H1 (cell line): ENCODE data around the gene NKAIN2. TPM values are rescaled to one million over a fixed set of nuclear protein-coding genes. Genes with fewer than 3 reads are reported as not detected.

Experiments used
- BRCA1 ChIP-seq: IDR thresholded peaks from 2 replicates; pipeline ENCODE4 v1.6.1; 2012; ENCODE audit warnings: low read depth, low read length, improper control_type of control experiment
- CREB1 ChIP-seq: IDR thresholded peaks from 2 replicates; pipeline ENCODE4 v1.6.1; 2012; ENCODE audit warnings: inconsistent platforms
- TBP ChIP-seq: IDR thresholded peaks from 2 replicates; pipeline ENCODE4 v1.6.1; 2011; ENCODE audit warnings: low read depth, low read length, improper control_type of control experiment
- YY1 ChIP-seq: IDR thresholded peaks from 2 replicates; pipeline ENCODE4 v1.6.1; 2011; ENCODE audit warnings: low read depth, mild to moderate bottlenecking, low read length
- polyA plus RNA-seq, 7 experiments: library from polyadenylated mRNA; depleted of rRNA in 3 of 7; stranded (reverse) in 5 of 7; unstranded in 2 of 7; fragments of >200 nt in 5 of 7; fragments of 200-250 nt in 2 of 7; gene quantifications; 1 replicate in 5 of 7; 2 replicates in 1 of 7; 4 replicates in 1 of 7; pipeline versions ENCODE4 v1.2.1 to v1.2.3, GENCODE V29; 2011 to 2013; ENCODE audit warnings: missing spikeins in 2 of 7, mixed read lengths in 2 of 7
- total RNA-seq: library from RNA; stranded (reverse); fragmentation: NEBNext Ultra II Directional; extraction: Animal tissue kit (Norgen Biotek cat#: 25700); gene quantifications from 2 replicates; pipeline ENCODE4 v1.2.1, GENCODE V29; 2021
- TF ChIP-seq, protein P1 (sequence below): fragments of 300-600 bp; sonication (generic); IDR thresholded peaks from 2 replicates; pipeline ENCODE4 v1.7.1; 2012; ENCODE audit warnings: low read length, moderate library complexity, mild to moderate bottlenecking, inconsistent platforms; ENCODE audit not compliant: insufficient replicate concordance

Gene NKAIN2
- total and polyA plus RNA-seq, 2 of the 8 experiments (the other 6 are each of a cell fraction or from before 2014, with no cell fraction given): 0.20 to 0.34 TPM

DNA sequence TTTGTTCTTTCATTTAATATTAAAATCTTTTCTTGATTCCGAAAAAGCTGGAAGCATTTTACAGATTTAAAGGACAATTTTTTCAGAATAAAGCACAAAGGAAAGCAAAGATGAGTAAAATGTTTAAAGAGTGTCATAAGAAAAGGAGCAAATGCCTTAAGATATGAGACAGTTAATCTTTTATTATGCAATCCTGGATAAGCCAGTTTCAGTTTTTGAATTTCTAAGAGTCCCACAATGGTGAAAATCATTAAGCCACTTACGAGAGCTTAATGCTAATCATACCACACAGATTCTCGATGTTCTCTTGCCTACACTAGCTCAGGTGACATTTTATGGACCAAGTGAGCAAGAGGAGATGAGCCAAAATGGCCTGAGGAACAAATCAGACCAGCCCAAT lies 1054.9 kb downstream of the NKAIN2 start (continued):
- TF ChIP-seq, protein P1, sequence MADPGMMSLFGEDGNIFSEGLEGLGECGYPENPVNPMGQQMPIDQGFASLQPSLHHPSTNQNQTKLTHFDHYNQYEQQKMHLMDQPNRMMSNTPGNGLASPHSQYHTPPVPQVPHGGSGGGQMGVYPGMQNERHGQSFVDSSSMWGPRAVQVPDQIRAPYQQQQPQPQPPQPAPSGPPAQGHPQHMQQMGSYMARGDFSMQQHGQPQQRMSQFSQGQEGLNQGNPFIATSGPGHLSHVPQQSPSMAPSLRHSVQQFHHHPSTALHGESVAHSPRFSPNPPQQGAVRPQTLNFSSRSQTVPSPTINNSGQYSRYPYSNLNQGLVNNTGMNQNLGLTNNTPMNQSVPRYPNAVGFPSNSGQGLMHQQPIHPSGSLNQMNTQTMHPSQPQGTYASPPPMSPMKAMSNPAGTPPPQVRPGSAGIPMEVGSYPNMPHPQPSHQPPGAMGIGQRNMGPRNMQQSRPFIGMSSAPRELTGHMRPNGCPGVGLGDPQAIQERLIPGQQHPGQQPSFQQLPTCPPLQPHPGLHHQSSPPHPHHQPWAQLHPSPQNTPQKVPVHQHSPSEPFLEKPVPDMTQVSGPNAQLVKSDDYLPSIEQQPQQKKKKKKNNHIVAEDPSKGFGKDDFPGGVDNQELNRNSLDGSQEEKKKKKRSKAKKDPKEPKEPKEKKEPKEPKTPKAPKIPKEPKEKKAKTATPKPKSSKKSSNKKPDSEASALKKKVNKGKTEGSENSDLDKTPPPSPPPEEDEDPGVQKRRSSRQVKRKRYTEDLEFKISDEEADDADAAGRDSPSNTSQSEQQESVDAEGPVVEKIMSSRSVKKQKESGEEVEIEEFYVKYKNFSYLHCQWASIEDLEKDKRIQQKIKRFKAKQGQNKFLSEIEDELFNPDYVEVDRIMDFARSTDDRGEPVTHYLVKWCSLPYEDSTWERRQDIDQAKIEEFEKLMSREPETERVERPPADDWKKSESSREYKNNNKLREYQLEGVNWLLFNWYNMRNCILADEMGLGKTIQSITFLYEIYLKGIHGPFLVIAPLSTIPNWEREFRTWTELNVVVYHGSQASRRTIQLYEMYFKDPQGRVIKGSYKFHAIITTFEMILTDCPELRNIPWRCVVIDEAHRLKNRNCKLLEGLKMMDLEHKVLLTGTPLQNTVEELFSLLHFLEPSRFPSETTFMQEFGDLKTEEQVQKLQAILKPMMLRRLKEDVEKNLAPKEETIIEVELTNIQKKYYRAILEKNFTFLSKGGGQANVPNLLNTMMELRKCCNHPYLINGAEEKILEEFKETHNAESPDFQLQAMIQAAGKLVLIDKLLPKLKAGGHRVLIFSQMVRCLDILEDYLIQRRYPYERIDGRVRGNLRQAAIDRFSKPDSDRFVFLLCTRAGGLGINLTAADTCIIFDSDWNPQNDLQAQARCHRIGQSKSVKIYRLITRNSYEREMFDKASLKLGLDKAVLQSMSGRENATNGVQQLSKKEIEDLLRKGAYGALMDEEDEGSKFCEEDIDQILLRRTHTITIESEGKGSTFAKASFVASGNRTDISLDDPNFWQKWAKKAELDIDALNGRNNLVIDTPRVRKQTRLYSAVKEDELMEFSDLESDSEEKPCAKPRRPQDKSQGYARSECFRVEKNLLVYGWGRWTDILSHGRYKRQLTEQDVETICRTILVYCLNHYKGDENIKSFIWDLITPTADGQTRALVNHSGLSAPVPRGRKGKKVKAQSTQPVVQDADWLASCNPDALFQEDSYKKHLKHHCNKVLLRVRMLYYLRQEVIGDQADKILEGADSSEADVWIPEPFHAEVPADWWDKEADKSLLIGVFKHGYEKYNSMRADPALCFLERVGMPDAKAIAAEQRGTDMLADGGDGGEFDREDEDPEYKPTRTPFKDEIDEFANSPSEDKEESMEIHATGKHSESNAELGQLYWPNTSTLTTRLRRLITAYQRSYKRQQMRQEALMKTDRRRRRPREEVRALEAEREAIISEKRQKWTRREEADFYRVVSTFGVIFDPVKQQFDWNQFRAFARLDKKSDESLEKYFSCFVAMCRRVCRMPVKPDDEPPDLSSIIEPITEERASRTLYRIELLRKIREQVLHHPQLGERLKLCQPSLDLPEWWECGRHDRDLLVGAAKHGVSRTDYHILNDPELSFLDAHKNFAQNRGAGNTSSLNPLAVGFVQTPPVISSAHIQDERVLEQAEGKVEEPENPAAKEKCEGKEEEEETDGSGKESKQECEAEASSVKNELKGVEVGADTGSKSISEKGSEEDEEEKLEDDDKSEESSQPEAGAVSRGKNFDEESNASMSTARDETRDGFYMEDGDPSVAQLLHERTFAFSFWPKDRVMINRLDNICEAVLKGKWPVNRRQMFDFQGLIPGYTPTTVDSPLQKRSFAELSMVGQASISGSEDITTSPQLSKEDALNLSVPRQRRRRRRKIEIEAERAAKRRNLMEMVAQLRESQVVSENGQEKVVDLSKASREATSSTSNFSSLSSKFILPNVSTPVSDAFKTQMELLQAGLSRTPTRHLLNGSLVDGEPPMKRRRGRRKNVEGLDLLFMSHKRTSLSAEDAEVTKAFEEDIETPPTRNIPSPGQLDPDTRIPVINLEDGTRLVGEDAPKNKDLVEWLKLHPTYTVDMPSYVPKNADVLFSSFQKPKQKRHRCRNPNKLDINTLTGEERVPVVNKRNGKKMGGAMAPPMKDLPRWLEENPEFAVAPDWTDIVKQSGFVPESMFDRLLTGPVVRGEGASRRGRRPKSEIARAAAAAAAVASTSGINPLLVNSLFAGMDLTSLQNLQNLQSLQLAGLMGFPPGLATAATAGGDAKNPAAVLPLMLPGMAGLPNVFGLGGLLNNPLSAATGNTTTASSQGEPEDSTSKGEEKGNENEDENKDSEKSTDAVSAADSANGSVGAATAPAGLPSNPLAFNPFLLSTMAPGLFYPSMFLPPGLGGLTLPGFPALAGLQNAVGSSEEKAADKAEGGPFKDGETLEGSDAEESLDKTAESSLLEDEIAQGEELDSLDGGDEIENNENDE: no peak
- TF ChIP-seq YY1: no peak
- TF ChIP-seq TBP: no peak
- TF ChIP-seq BRCA1: no peak
- no peak for TF ChIP-seq CREB1
